Omental fat pad (tissue), 4 donors: ENCODE measurements around the gene CCDC183. TPM values are rescaled to one million over a fixed set of nuclear protein-coding genes. Genes with fewer than 3 reads are reported as not detected.
A peak's percentile ranks its signal among the peaks of the same experiment; 100 is the strongest.

ENCODE experiments used
- ATAC-seq: fragments of 150-250 bp; one replicate; pipeline ENCODE4 v1.9.1; 2016; ENCODE audit warnings: mild to moderate bottlenecking, moderate library complexity; ENCODE audit not compliant: low FRiP score
- DNase-seq: peaks from one replicate; pipeline ENCODE4 v3.0.0-alpha.2; 2019; ENCODE audit warnings: low spot score
- CTCF ChIP-seq, 3 donors: fragments of 450-650 bp; IDR thresholded peaks; one replicate each; pipeline ENCODE4 v1.5.1; 2016 to 2017; ENCODE audit warnings: antibody characterized with exemption in 3 of 3, mild to moderate bottlenecking in 3 of 3, moderate library complexity in 2 of 3
- total RNA-seq, 4 donors: library from RNA; depleted of rRNA; stranded (reverse); fragments of >200 nt; gene quantifications; one replicate each; pipeline ENCODE4 v1.1.0, GENCODE V29; 2016

The CCDC183 gene
- total RNA-seq, 4 donors from 2014 or later: 1.5 to 2.8 (median 1.9) TPM

DNA sequence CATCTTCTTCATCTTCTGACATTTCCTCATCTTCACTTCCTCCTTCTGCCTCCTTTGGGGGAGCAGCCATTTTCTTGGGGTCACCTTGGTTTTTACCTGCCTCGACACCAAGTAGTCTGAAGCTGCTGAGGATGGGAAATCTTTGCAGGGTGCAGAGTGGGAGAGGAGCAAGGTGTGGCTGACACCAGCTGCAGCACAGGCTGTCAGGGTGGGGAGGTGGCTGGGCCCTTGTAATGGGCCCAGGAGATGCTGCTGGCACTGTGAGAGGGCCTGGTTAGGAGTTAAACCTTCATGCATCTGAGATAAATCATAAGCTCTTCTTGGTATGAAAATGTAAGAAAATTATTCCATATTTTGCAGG is 19.3 kb downstream of the CCDC183 start:
- ATAC-seq: no peak
- TF ChIP-seq CTCF (IDR thresholded peaks at IDR 0.05): no peak
- DNase-seq: no peak

DNA sequence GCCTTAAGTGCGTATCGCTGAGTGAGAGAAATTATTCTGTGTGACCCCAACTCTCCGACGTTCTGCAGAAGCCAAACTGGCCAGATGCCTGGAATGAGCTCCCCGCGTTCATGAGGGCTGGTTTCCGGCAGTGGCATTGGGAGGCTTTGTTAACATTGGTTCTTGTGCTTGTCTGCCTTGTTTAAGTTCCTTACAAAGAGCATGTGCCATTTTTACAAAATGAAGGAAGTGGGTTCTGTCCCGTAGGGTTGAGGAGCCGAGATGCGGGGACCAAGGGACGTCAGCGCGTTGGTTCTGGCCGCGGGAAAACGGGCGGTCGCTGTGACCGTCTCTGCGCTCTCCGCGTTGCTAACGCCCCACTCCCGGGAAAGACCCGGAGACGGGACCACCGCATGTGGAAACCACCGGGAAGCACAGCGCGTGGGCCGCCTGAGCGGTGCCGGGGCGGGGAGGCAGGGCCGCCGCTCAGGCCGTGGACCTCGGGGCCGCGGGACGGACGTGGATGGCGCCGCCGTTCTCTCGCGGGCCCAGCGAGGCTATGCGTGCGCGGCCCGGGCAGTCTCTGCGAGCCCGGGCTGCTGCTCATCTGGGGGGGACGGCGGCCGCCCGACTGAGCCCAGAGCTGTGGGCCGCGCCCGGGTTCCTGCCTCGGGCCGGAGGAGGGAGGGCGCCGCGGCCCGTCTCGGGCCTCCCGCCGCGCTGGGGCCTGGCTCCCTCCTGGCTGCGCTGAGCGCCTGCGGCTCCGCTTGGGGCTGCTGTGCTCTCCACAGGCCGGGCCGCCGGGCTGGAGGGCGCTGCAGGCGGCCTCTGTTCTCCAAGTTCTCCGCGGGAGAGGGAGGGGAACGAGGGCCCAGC is 25.1 kb downstream of the CCDC183 start:
- TF ChIP-seq CTCF (IDR thresholded peaks at IDR 0.05): no peak
- peak; percentile 76 for ATAC-seq
- DNase-seq: no peak

GRCh38 chr9:136821826-136822544 is 25.8 kb downstream of the CCDC183 start:
- DNase-seq: no peak
- no peak for TF ChIP-seq CTCF (IDR thresholded peaks at IDR 0.05)
- ATAC-seq: no peak

- no peak for TF ChIP-seq CTCF (IDR thresholded peaks at IDR 0.05)
These were observed 27.3 kb downstream of the CCDC183 start for GRCh38 chr9:136823136-136824046.

DNA sequence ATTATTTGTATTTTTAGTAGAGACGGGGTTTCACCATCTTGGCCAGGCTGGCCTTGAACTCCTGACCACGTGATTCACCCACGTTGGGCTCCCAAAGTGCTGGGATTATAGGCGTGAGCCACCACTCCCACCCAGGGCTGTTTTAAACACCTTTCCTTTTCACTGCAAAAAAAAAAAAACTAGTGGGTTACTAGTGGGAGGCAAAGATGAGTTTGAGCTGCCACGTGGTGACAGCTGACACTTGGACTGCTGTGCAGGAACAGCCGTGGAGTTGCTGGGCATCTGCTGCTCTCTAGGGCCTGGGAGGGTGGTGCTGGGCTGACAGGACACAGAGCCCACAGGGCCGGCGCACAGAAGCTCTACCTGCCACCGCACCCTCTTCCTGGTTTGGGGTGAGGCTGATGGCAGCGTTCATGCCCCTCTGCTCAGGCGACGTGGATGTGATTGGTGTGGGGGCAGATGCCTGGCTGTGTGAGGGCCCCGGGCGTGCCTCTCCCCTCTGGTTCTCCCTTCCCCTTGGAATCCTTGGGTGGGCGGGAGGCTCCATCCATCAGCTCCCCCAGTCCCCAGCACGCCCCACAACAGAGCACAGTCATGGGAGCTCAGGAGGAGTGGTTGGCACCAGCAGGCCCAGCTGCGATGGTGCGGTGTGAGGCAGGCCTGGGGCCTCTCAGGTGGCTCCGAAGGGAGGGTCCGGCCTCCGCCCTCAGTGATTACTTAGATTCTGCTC is 28.5 kb downstream of the CCDC183 start:
- DNase-seq: no peak
- no peak for TF ChIP-seq CTCF (IDR thresholded peaks at IDR 0.05)
- no peak for ATAC-seq

More at GRCh38 chr9:136823136-136824046, 27.3 kb downstream of the CCDC183 start:
- ATAC-seq (no peak), DNase-seq (no peak)
